Pons (tissue), 1 donor: ENCODE data around the gene MMP26.
"Not testable (repeated sequence)": the region's sequence is repeated elsewhere in the genome, so short reads cannot be mapped to it uniquely, and the experiment has no call there.

Source experiments
- DNase-seq: peaks from one replicate; pipeline ENCODE4 v3.0.0-alpha.2; 2016; ENCODE audit warnings: low spot score

The MMP26 gene

GRCh38 chr11:4722616-4723534 lies 18.3 kb downstream of the MMP26 start:
- DNase-seq: not testable (repeated sequence)

- no peak for DNase-seq
Measured at GRCh38 chr11:4727171-4727570, 22.6 kb downstream of the MMP26 start.

- no peak for DNase-seq
Measured at GRCh38 chr11:4740735-4741134, 36.2 kb downstream of the MMP26 start.

- no peak for DNase-seq
Measured at GRCh38 chr11:4748438-4748837, 43.9 kb downstream of the MMP26 start.

GRCh38 chr11:4751201-4751600 lies 46.6 kb downstream of the MMP26 start:
- no peak for DNase-seq
